ENCODE results near the gene CHST15.
"Not testable (repeated sequence)": the region's sequence is repeated elsewhere in the genome, so short reads cannot be mapped to it uniquely, and the experiment has no call there.

The CHST15 gene

DNA sequence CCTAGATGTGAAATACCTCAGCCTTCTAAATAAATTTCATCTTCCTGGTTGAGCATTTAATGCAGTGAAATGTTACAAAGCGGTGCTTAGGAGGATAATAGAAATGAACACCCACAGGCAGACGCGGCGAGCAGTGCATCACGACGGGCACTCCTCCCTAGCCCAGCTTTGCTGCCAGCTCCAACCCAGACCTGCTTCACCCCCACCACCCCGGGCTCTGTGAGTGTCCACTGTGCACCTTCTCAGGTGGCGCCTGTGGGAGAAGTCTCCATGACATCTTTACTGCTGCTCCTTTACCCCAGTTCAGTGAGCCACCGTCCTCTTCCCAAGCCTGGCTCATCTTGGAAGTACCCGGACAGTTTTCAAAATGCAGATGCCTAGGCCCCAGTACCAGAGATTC, 5.2 kb upstream of the CHST15 start:
- no peak for DNase-seq (ENCODE audit: low spot score)

DNA sequence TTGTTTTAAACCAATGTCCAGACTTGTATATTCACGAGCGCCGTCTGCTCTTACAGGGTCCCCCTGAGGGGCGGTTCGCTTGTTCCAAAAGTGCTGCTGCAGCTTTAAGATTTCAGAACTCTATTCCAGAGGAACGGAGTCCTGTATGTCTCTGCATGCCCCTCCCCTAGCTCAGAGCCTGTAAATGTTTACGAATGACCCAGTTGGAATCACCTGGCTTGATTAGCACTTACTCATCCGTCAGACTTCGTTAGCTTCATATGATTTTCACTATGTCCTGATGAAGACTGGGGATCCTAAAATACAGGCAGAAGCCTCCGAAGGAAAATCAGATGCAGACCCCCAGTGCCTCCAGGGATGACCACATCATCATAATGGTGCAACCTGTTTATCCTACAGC, 4.5 kb upstream of the CHST15 start:
- no peak for DNase-seq (ENCODE audit: low spot score)

DNA sequence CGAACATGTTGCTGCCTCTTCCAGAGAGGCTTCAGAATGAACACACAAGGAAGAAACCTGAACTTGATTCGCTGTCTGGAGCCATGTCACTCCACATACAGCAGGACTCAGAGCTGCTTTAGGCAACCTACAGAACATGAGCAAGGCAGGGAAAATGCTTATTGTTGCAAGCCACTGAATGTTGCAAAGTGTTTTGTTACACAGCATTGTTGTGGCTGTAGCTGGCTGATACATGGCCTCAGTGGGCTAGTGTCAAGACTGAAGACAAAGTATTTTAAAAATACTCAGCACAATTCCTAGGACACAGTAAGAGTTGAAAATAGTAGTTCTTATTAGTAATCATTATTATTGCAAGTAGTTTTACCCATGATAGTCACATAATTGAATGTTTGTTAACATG, 3.1 kb upstream of the CHST15 start:
- DNase-seq (ENCODE audit: low spot score), result no peak

GRCh38 chr10:124095801-124096200, 2.4 kb upstream of the CHST15 start:
- not testable (repeated sequence) for DNase-seq (ENCODE audit: low spot score)

DNA sequence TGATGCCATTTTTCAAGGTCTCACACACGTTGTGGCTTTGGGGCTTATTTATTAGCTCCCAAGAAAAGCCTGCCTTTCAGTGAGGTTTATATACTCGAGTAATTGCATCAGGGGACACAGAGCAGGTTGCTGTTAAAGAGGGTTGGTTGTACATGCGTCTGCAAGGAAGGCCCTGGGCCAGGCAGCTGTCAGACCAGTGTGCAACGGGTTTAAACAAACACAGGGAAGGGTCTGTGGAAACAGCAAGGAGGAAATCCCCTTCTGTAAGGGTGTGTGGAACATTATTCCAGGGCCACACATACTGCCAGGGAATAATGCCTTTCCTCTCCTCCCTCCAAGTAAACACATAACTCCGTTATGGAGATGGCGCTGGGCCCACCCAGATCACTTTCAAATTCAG, 1.7 kb upstream of the CHST15 start:
- DNase-seq (ENCODE audit: low spot score), result no peak

GRCh38 chr10:124094419-124094785, 1.0 kb upstream of the CHST15 start:
- DNase-seq (ENCODE audit: low spot score), result no peak

- peak; percentile 56 for DNase-seq (ENCODE audit: low spot score)
Observed at GRCh38 chr10:124093774-124094418, 498 bp upstream of the CHST15 start.

GRCh38 chr10:124092250-124092859, 1.0 kb downstream of the CHST15 start:
- DNase-seq (ENCODE audit: low spot score), result peak; percentile 73

- DNase-seq (ENCODE audit: low spot score), result peak; percentile 67
Observed at GRCh38 chr10:124091646-124092249, 1.6 kb downstream of the CHST15 start.

DNA sequence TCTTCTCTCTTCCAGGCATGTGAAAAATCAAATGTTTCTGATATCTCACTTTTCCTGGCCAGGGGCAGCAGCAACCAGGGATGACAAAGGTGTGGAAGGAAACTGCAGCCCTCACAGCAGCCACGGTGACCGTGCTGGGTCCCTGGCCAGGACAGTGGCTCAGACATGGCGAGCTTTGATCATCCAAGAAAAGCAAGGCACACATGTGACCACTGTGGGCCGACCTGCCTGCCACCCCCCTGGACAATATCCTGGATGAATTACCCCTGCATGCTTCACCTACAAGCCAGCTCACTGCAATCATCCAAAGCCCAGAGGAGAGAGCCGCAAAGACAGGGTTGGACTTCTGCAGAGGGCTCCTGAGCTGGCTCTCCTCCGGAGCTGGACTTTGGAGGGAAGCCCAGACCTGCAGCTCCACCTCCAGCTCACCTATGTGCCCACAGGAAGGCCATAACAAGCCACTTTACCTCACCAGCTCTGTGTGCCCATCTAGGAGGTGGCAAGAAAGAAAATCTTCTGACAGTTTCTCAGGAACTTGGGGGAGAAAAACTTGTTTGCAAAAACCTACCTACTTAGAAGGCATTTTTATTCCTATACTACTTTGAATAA, 2.7 kb downstream of the CHST15 start:
- DNase-seq (ENCODE audit: low spot score), result no peak

DNA sequence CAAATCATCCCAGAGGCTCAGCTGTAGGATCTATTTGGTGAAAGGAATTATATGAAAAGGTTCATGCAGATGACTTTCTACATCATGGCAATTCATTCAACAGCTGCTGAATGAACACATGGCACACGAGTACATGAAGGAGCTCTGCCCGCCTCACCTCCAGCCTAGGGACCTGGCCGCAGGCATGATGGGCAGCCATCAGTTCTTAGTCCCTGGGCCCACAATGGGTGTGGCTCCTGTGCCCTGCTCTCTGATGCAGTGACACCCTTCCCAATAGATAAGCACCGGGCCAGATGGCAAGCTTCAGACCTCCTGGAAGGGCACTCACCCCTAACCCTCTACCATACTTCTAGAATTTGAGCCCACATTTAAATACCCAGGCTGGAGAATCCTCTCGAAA, 3.5 kb downstream of the CHST15 start:
- no peak for DNase-seq (ENCODE audit: low spot score)

DNA sequence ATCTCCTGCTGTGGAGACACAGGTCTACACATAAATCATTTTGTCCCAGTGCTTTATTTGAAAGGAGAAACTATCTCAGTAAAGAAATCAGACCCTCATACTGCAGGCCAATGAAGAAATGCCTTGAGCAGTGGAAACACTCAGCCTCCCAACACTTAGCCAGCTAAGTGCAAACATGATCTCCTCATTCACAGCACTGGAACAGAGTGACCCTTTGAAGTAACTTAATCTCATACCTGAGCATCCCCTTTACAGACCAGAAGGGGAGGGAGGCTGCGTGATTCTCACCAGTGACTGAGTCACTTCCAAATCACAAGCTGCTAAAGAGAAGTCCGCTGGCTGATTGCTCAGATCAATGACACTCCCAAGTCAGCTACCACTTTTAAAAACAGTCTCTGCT, 4.5 kb downstream of the CHST15 start:
- DNase-seq (ENCODE audit: low spot score), result no peak

DNA sequence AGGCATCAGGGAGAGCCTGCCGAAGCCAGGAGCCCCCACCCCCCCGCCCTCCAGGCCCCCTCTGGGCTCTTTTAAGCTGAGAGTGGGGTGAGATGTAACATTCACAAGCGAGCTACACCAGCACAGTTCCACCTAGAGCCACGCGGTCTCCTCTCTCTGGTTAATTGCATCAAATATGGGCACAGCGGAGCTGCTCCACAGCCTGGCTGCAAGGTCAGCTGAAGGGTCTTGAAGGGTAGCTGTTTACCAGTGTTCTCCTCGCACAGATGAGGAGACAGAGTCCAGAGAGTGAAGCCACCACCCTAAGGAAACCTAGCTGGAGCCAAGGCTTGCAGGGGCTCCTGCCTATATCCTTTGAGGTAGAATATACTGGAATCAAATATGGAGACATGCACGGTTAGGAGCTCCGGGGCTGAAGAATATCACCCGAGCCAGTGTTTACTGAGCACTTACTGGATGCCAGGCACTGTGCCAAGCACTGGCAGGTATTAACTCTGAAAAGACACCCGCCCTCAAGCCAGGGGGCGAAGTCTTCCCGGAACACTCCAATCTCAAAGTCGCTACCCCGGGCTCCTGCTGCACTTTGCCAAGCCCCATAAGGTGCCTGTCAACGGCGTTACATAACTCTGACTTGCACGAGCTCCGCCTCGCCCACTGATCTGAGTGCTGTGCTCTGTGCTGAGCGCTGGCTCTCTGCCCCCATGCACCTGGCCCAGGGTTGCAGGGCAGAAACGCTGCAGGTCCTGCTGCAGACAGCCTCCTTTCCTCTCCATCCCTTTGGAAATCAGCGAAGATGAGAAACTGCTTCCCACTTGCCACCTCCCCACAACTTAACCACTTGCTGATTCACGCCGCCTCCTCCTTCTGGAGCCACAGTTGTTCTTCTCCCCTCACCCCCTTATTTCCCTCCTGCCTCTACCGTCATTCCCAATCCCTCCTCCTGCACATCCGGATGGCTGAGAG, 5.4 kb downstream of the CHST15 start:
- DNase-seq (ENCODE audit: low spot score), result no peak

DNA sequence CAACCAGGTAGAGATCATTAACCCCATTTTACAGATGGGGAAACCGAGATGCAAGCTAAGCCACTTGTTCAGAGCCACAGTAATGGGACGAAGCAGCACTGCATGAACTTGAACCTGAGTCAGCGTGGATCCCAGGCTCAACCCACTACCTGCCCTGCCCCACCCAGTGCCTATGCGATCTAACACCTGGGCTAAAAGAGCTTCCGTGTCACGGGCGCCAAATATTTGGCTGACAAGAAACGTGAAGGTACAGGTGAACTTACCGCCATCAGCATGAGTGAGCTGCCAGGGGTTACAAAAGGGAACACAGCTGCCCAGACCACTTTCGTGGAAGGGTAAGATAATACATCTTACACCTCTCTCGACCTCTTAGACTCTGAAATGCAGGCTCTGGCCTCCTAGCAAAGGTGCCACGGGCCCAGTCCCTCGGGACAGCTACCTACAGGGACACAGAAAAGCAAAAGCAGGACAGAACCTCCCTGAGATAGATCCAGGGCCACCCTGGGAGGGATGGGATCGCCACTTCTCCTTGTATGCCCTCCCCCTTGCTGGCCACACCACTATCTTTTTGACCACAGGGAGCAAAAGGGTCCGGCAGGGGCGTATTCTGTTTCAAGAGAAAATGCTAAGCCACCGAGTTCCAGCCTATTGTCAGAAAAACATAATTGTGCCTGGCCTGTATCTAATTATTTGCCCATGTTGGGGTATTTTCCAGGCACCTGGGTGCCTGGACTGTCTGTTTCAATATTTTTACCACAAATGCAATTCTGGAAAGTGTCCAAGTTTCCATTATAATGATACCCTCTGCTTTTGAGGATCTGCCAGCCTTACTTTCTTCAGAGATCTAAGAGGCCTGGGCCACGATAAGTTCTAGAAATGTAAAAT, 6.4 kb downstream of the CHST15 start:
- no peak for DNase-seq (ENCODE audit: low spot score)

GRCh38 chr10:124086097-124086710, 7.2 kb downstream of the CHST15 start:
- no peak for DNase-seq (ENCODE audit: low spot score)

DNA sequence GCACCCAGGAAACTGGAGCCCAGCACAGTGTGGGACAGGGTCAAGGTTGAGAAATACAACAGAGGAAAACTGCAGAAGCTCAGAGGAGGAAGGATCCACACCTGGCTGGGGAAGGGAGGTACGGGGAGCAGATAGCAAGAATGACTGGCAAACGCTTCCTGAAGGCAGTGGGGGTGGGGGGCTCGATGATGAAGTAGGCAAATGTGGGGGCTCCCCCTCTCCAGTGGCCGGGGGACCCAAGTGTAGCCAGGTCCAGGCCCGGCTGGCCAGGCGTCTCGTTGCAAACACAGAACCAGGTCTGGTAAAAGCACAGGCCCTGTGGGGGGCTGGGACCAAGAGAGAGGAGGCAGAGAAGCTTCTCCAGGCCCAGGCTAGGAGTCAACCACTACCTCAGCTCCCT, 7.7 kb downstream of the CHST15 start:
- DNase-seq (ENCODE audit: low spot score), result no peak

GRCh38 chr10:124084708-124085107, 8.7 kb downstream of the CHST15 start:
- DNase-seq (ENCODE audit: low spot score), result no peak

- no peak for DNase-seq (ENCODE audit: low spot score)
Observed at GRCh38 chr10:124083740-124084397, 9.5 kb downstream of the CHST15 start.

GRCh38 chr10:124083047-124083739, 10.2 kb downstream of the CHST15 start:
- DNase-seq (ENCODE audit: low spot score), result no peak

GRCh38 chr10:124082555-124082954, 10.8 kb downstream of the CHST15 start:
- DNase-seq (ENCODE audit: low spot score), result no peak
